ENCODE data around the gene SMC4. TPM values are rescaled to one million over a fixed set of nuclear protein-coding genes. Genes with fewer than 3 reads are reported as not detected.

The SMC4 gene
- total RNA-seq, 1 donor from 2014 or later, result 69.4 TPM

DNA sequence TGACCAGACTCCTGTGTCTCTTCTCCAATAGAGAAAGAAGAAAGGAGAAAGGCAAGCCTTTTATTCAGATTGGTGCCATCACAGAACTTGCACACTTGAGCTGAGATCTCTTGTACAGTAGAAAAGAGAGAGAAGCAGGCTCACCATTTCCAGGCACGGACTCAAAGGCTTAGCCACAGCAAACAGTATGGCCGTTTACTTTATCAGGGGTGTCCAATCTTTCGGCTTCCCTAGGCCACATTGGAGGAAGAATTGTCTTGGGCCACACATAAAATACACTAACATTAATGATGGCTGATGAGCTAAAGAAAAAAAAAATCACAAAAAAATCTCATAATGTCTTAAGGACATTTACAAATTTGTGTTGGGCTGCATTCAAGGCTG, 5.4 kb upstream of the SMC4 start:
- Mint-ChIP-seq H3K27me3 (ENCODE audit: unreplicated experiment) (peaks cover 2% of the 10 kb centered on the region), H3K4me3 (ENCODE audit: unreplicated experiment) (no peak overlapping the region), H3K36me3 (ENCODE audit: low read depth, unreplicated experiment) (no peaks in the 10 kb centered on the region), H3K27ac (ENCODE audit: unreplicated experiment) (no peak overlapping the region), H3K4me1 (ENCODE audit: unreplicated experiment) (peaks cover 10% of the 10 kb centered on the region), H3K9me3 (ENCODE audit: unreplicated experiment) (no peaks in the 10 kb centered on the region)
- TF ChIP-seq, protein P1, sequence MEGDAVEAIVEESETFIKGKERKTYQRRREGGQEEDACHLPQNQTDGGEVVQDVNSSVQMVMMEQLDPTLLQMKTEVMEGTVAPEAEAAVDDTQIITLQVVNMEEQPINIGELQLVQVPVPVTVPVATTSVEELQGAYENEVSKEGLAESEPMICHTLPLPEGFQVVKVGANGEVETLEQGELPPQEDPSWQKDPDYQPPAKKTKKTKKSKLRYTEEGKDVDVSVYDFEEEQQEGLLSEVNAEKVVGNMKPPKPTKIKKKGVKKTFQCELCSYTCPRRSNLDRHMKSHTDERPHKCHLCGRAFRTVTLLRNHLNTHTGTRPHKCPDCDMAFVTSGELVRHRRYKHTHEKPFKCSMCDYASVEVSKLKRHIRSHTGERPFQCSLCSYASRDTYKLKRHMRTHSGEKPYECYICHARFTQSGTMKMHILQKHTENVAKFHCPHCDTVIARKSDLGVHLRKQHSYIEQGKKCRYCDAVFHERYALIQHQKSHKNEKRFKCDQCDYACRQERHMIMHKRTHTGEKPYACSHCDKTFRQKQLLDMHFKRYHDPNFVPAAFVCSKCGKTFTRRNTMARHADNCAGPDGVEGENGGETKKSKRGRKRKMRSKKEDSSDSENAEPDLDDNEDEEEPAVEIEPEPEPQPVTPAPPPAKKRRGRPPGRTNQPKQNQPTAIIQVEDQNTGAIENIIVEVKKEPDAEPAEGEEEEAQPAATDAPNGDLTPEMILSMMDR (IDR thresholded peaks at IDR 0.05; ENCODE audit: unreplicated experiment), result no peak
- DNase-seq (ENCODE audit: low spot score), result no peak

DNA sequence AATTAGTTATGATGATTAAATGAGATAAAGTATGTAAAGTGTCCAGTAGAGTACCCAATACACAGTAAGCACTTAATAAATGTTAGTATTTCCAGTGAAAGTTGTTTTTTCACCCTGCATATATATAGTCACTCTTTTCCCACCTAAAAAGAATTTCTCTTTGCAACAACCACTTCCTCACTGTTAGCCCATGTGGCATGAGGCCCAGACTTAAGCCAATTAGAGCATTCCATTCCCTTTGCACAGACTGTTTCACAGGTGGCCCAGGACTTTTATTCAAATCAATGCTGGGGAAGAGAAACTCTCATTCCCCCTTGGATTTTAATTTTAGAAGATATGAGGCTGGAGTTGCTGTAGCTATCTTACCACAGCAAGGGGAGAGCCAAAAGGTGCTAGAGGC, 4.2 kb upstream of the SMC4 start:
- peaks cover 11% of the 10 kb centered on the region for H3K27me3 Mint-ChIP-seq (ENCODE audit: unreplicated experiment)
- no peak overlapping the region for H3K27ac Mint-ChIP-seq (ENCODE audit: unreplicated experiment)
- TF ChIP-seq, protein P1 (IDR thresholded peaks at IDR 0.05; ENCODE audit: unreplicated experiment), result no peak
- no peak for DNase-seq (ENCODE audit: low spot score)
- H3K4me3 Mint-ChIP-seq (ENCODE audit: unreplicated experiment), result no peak overlapping the region
- H3K36me3 Mint-ChIP-seq (ENCODE audit: low read depth, unreplicated experiment), result no peaks in the 10 kb centered on the region
- H3K4me1 Mint-ChIP-seq (ENCODE audit: unreplicated experiment), result peaks cover 14% of the 10 kb centered on the region
- no peaks in the 10 kb centered on the region for H3K9me3 Mint-ChIP-seq (ENCODE audit: unreplicated experiment)

DNA sequence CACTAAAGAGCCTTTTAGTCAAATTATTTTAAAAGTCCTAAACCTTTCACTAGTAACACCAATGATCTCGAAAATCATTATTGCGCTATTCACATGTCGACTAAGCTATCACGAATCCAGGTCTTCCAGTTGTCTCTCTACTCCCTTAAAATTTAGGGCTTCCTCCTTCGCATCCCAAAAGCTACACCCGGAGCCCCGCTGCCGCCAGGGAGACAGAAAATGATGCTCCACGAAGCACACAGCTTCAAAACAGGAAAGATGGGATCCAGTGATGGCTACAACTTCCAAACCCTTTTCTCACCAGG, 678 bp upstream of the SMC4 start:
- no peak for DNase-seq (ENCODE audit: low spot score)
- peaks cover 10% of the 10 kb centered on the region for H3K36me3 Mint-ChIP-seq (ENCODE audit: low read depth, unreplicated experiment)
- peak overlapping the region; percentile 97 for H3K4me3 Mint-ChIP-seq (ENCODE audit: unreplicated experiment)
- peak overlapping the region; percentile 96 for H3K27ac Mint-ChIP-seq (ENCODE audit: unreplicated experiment)
- TF ChIP-seq, protein P1 (IDR thresholded peaks at IDR 0.05; ENCODE audit: unreplicated experiment), result no peak
- no peaks in the 10 kb centered on the region for H3K9me3 Mint-ChIP-seq (ENCODE audit: unreplicated experiment)
- peaks cover 19% of the 10 kb centered on the region for H3K27me3 Mint-ChIP-seq (ENCODE audit: unreplicated experiment)
- peaks cover 34% of the 10 kb centered on the region for H3K4me1 Mint-ChIP-seq (ENCODE audit: unreplicated experiment)

GRCh38 chr3:160400030-160400701, 716 bp downstream of the SMC4 start:
- Mint-ChIP-seq H3K27me3 (ENCODE audit: unreplicated experiment) (peaks cover 19% of the 10 kb centered on the region), H3K36me3 (ENCODE audit: low read depth, unreplicated experiment) (peaks cover 10% of the 10 kb centered on the region), H3K27ac (ENCODE audit: unreplicated experiment) (peak overlapping the region; percentile 96), H3K4me1 (ENCODE audit: unreplicated experiment) (peaks cover 41% of the 10 kb centered on the region), H3K4me3 (ENCODE audit: unreplicated experiment) (peak overlapping the region; percentile 97), H3K9me3 (ENCODE audit: unreplicated experiment) (no peaks in the 10 kb centered on the region)
- peak; percentile 34 for DNase-seq (ENCODE audit: low spot score)
- TF ChIP-seq, protein P1 (IDR thresholded peaks at IDR 0.05; ENCODE audit: unreplicated experiment), result no peak

DNA sequence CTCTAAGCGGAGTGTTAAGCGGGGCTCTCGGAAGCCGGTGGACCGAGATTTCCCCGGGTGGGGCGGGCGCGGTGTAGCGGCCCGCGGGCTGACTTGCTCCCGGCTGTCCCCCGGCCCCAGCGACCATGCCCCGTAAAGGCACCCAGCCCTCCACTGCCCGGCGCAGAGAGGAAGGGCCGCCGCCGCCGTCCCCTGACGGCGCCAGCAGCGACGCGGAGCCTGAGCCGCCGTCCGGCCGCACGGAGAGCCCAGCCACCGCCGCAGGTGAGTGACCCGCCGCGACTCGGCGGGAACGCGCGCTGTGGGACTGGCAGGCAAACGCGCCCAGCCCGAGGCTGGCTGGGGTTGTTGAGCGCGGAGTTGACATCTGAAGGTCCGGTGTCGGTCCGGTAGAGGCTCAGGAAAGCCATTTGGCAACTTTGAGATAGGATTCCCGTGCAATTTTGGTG, 1.3 kb downstream of the SMC4 start:
- TF ChIP-seq, protein P1 (IDR thresholded peaks at IDR 0.05; ENCODE audit: unreplicated experiment), result no peak
- Mint-ChIP-seq H3K4me3 (ENCODE audit: unreplicated experiment) (peak overlapping the region; percentile 99), H3K4me1 (ENCODE audit: unreplicated experiment) (peaks cover 41% of the 10 kb centered on the region), H3K27ac (ENCODE audit: unreplicated experiment) (peak overlapping the region; percentile 96), H3K27me3 (ENCODE audit: unreplicated experiment) (peaks cover 19% of the 10 kb centered on the region), H3K36me3 (ENCODE audit: low read depth, unreplicated experiment) (peaks cover 10% of the 10 kb centered on the region), H3K9me3 (ENCODE audit: unreplicated experiment) (no peaks in the 10 kb centered on the region)
- peak; percentile 39 for DNase-seq (ENCODE audit: low spot score)
